ENCODE results near the gene SURF2.

The SURF2 gene

GRCh38 chr9:133353548-133353947 lies 2.8 kb upstream of the SURF2 start:
- in situ Hi-C loops (cut with MboI; ENCODE audit: low sequenced_read_pairs), result no loop called here

GRCh38 chr9:133354766-133355165 lies 1.6 kb upstream of the SURF2 start:
- in situ Hi-C loops (cut with MboI; ENCODE audit: low sequenced_read_pairs), result no loop called here

GRCh38 chr9:133355881-133356357 lies 431 bp upstream of the SURF2 start:
- in situ Hi-C loops (cut with MboI; ENCODE audit: low sequenced_read_pairs), result no loop called here

- in situ Hi-C loops (cut with MboI; ENCODE audit: low sequenced_read_pairs), result no loop called here
Observed at GRCh38 chr9:133357656-133358055, 1.3 kb downstream of the SURF2 start.

- in situ Hi-C loops (cut with MboI; ENCODE audit: low sequenced_read_pairs), result no loop called here
Observed at GRCh38 chr9:133359399-133360175, 3.2 kb downstream of the SURF2 start.

GRCh38 chr9:133360400-133361393 lies 4.3 kb downstream of the SURF2 start:
- in situ Hi-C loops (cut with MboI; ENCODE audit: low sequenced_read_pairs), result no loop called here

- in situ Hi-C loops (cut with MboI; ENCODE audit: low sequenced_read_pairs), result no loop called here
Observed at GRCh38 chr9:133361507-133362092, 5.2 kb downstream of the SURF2 start.

GRCh38 chr9:133362359-133363044 lies 6.2 kb downstream of the SURF2 start:
- in situ Hi-C loops (cut with MboI; ENCODE audit: low sequenced_read_pairs), result no loop called here

GRCh38 chr9:133366435-133366834 lies 10.1 kb downstream of the SURF2 start:
- in situ Hi-C loops (cut with MboI; ENCODE audit: low sequenced_read_pairs), result no loop called here

GRCh38 chr9:133367221-133367620 lies 10.9 kb downstream of the SURF2 start:
- in situ Hi-C loops (cut with MboI; ENCODE audit: low sequenced_read_pairs), result no loop called here

GRCh38 chr9:133367778-133368177 lies 11.4 kb downstream of the SURF2 start:
- in situ Hi-C loops (cut with MboI; ENCODE audit: low sequenced_read_pairs), result no loop called here

- in situ Hi-C loops (cut with MboI; ENCODE audit: low sequenced_read_pairs), result no loop called here
Observed at GRCh38 chr9:133368249-133368881, 12.0 kb downstream of the SURF2 start.

- in situ Hi-C loops (cut with MboI; ENCODE audit: low sequenced_read_pairs), result no loop called here
Observed at GRCh38 chr9:133369422-133369821, 13.1 kb downstream of the SURF2 start.

- in situ Hi-C loops (cut with MboI; ENCODE audit: low sequenced_read_pairs), result no loop called here
Observed at GRCh38 chr9:133369933-133370332, 13.6 kb downstream of the SURF2 start.

- in situ Hi-C loops (cut with MboI; ENCODE audit: low sequenced_read_pairs), result no loop called here
Observed at GRCh38 chr9:133370685-133371084, 14.3 kb downstream of the SURF2 start.

GRCh38 chr9:133371261-133371711 lies 14.9 kb downstream of the SURF2 start:
- in situ Hi-C loops (cut with MboI; ENCODE audit: low sequenced_read_pairs), result no loop called here

GRCh38 chr9:133372144-133372543 lies 15.8 kb downstream of the SURF2 start:
- in situ Hi-C loops (cut with MboI; ENCODE audit: low sequenced_read_pairs), result no loop called here

- in situ Hi-C loops (cut with MboI; ENCODE audit: low sequenced_read_pairs), result no loop called here
Observed at GRCh38 chr9:133374612-133375115, 18.3 kb downstream of the SURF2 start.

- in situ Hi-C loops (cut with MboI; ENCODE audit: low sequenced_read_pairs), result no loop called here
Observed at GRCh38 chr9:133375116-133375723, 18.9 kb downstream of the SURF2 start.

All from HL-60/S4 (cell line).